Endothelial cell of umbilical vein (primary cell): ENCODE results near the gene UNC45A. TPM values are rescaled to one million over a fixed set of nuclear protein-coding genes. Genes with fewer than 3 reads are reported as not detected.

Source experiments
- BruUV-seq: library from RNA; stranded (reverse); fragments of 400-500 nt; replicated peaks from 2 replicates; lab custom pipeline; 2021; lab: Mats Ljungman, UMichigan
- CTCF ChIA-PET: fragments of 300-600, 350-600 bp; sonication (Branson Sonifier 250); formaldehyde crosslinking; loops from one replicate; lab custom pipeline; 2021; ENCODE audit warnings: antibody characterized with exemption, inconsistent platforms; lab: Charles Lee
- POLR2A ChIA-PET: fragments of 300-600, 350-600 bp; sonication (Branson Sonifier 250); formaldehyde crosslinking; loops from one replicate; lab custom pipeline; 2021; ENCODE audit warnings: antibody characterized with exemption, inconsistent platforms; lab: Charles Lee
- DNase-seq: peaks from one replicate; pipeline ENCODE4 v3.0.0-alpha.2; 2011; ENCODE audit warnings: low read depth, low spot score
- FAIRE-seq: peaks from 2 replicates; lab custom pipeline; 2011; peaks lifted over from hg19 to GRCh38; lab: Jason Lieb, UNC
- H2AFZ ChIP-seq: 2 replicates; pipeline ENCODE4 v1.6.0; 2012; ENCODE audit warnings: low read depth, low read length, control low read depth, inconsistent platforms
- H3K27ac ChIP-seq: 2 replicates; pipeline ENCODE4 v1.5.1; 2011; ENCODE audit warnings: low read depth, mild to moderate bottlenecking, control low read depth, low read length, moderate library complexity; ENCODE audit not compliant: insufficient read depth
- H3K27me3 ChIP-seq, 2 experiments: 2 replicates each; pipeline versions ENCODE4 v1.6.0 to v1.6.1; 2011; ENCODE audit warnings: low read length in 2 of 2, mixed read lengths in 1 of 2; ENCODE audit not compliant: control insufficient read depth in 2 of 2, insufficient read depth in 2 of 2
- H3K36me3 ChIP-seq, 2 experiments: 2 replicates in 1 of 2; 3 replicates in 1 of 2; pipeline ENCODE4 v1.5.1; 2011; ENCODE audit warnings: low read length in 2 of 2, mild to moderate bottlenecking in 1 of 2, moderate library complexity in 1 of 2; ENCODE audit not compliant: control insufficient read depth in 2 of 2, insufficient read depth in 2 of 2; ENCODE audit errors: extremely low read depth in 1 of 2
- H3K4me1 ChIP-seq: 3 replicates; pipeline ENCODE4 v1.5.1; 2011; ENCODE audit warnings: mild to moderate bottlenecking, low read length; ENCODE audit not compliant: control insufficient read depth, insufficient read depth; ENCODE audit errors: extremely low read depth
- H3K4me2 ChIP-seq: 2 replicates; pipeline ENCODE4 v1.6.1; 2011; ENCODE audit warnings: low read length, control low read depth, mixed read lengths; ENCODE audit not compliant: insufficient read depth
- H3K4me3 ChIP-seq, 3 experiments: fragments of 200-600 bp in 1 of 3; sonication (generic), shearing (Covaris generic) in 1 of 3; replicated peaks in 1 of 3; 2 replicates each; pipeline ENCODE4 v1.5.1; 2011 to 2016; ENCODE audit warnings: control low read depth in 3 of 3, low read length in 3 of 3, mild to moderate bottlenecking in 2 of 3, inconsistent platforms in 1 of 3, low read depth in 1 of 3, moderate library complexity in 1 of 3; ENCODE audit not compliant: insufficient read depth in 1 of 3
- H3K79me2 ChIP-seq: 2 replicates; pipeline ENCODE4 v1.6.0; 2012; ENCODE audit warnings: low read length, inconsistent platforms; ENCODE audit not compliant: control insufficient read depth, insufficient read depth
- H3K9ac ChIP-seq: replicated peaks from 2 replicates; pipeline ENCODE3; 2011; ENCODE audit warnings: low read length, control low read depth; ENCODE audit not compliant: insufficient read depth; ENCODE audit errors: extremely low read depth
- H3K9me1 ChIP-seq: replicated peaks from 3 replicates; pipeline ENCODE4 v1.6.0; 2011; ENCODE audit warnings: mild to moderate bottlenecking, low read length; ENCODE audit not compliant: control insufficient read depth, insufficient read depth; ENCODE audit errors: extremely low read depth
- H3K9me3 ChIP-seq: replicated peaks from 2 replicates; pipeline ENCODE4 v1.5.1; 2012; ENCODE audit warnings: low read length, inconsistent platforms; ENCODE audit not compliant: control insufficient read depth, insufficient read depth
- H4K20me1 ChIP-seq: replicated peaks from 2 replicates; pipeline ENCODE3; 2011; ENCODE audit warnings: mild to moderate bottlenecking, low read length; ENCODE audit not compliant: control insufficient read depth, insufficient read depth; ENCODE audit errors: extremely low read depth
- EZH2 ChIP-seq: IDR thresholded peaks from 2 replicates; pipeline ENCODE4 v1.6.1; 2012; ENCODE audit warnings: borderline replicate concordance, low read depth, mild to moderate bottlenecking, moderate library complexity, low read length, inconsistent platforms; ENCODE audit not compliant: severe bottlenecking
- FOS ChIP-seq: IDR thresholded peaks from 2 replicates; pipeline ENCODE4 v1.6.1; 2011; ENCODE audit warnings: mild to moderate bottlenecking, low read length, moderate library complexity, borderline replicate concordance; ENCODE audit not compliant: insufficient read depth
- GATA2 ChIP-seq: IDR thresholded peaks from 2 replicates; pipeline ENCODE4 v1.7.0; 2011; ENCODE audit warnings: low read depth, mild to moderate bottlenecking, moderate library complexity, mixed read lengths, low read length; ENCODE audit not compliant: insufficient read length, insufficient read depth
- JUN ChIP-seq: IDR thresholded peaks from 2 replicates; pipeline ENCODE4 v1.6.1; 2011; ENCODE audit warnings: borderline replicate concordance, low read depth; ENCODE audit not compliant: insufficient read length, insufficient read depth
- MYC ChIP-seq: IDR thresholded peaks from one replicate; pipeline ENCODE4 v1.6.1; 2011; ENCODE audit warnings: mild to moderate bottlenecking, low read depth, low read length
- POLR2A ChIP-seq: IDR thresholded peaks from 2 replicates; pipeline ENCODE4 v1.6.1; 2012; ENCODE audit warnings: low read depth, mild to moderate bottlenecking, control low read depth, low read length
- POLR2AphosphoS5 ChIP-seq: IDR thresholded peaks from 2 replicates; pipeline ENCODE4 v1.6.1; 2012; ENCODE audit warnings: low read depth, mild to moderate bottlenecking, control low read depth, low read length, moderate library complexity; ENCODE audit not compliant: insufficient read depth
- dilution Hi-C: fragments of 300-500 bp; cut with MboI; formaldehyde crosslinking; loops from one replicate; pipeline ENCODE4 v1.15.0; 2019; ENCODE audit warnings: low sequenced_read_pairs; ENCODE audit not compliant: extremely low pct_ligation_motif_present
- intact Hi-C: fragments of 100-400 bp; cut with micrococcal nuclease; formaldehyde crosslinking; loops from one replicate; pipeline ENCODE4 v1.10.0; 2022
- polyA plus RNA-seq, 4 experiments: library from polyadenylated mRNA; depleted of rRNA in 3 of 4; stranded (reverse) in 3 of 4; unstranded in 1 of 4; fragments of >200 nt; gene quantifications; 2 replicates each; pipeline versions ENCODE4 v1.2.1 to v1.2.3, GENCODE V29; 2011 to 2012; ENCODE audit warnings: missing spikeins in 1 of 4
- total RNA-seq: library from RNA; stranded (reverse); gene quantifications from 2 replicates; pipeline ENCODE4 v1.2.3, GENCODE V29; 2021
- TF ChIP-seq, protein P1 (sequence below), 2 donors: IDR thresholded peaks; 1 replicate in 1 of 2; 2 replicates in 1 of 2; pipeline ENCODE4 v1.5.1; 2011; ENCODE audit warnings: low read length in 2 of 2, mild to moderate bottlenecking in 2 of 2, moderate library complexity in 2 of 2, control low read depth in 1 of 2, inconsistent platforms in 1 of 2, low read depth in 1 of 2; ENCODE audit not compliant: insufficient read depth in 1 of 2; ENCODE audit errors: extremely low read depth in 1 of 2
- TF ChIP-seq, protein P2 (sequence below): IDR thresholded peaks from 2 replicates; pipeline ENCODE4 v1.6.1; 2011; ENCODE audit not compliant: insufficient read depth, insufficient read length

Gene UNC45A
- total and polyA plus RNA-seq, 2 donors (not counting 3 experiments of a cell fraction or from before 2014, with no cell fraction given), result 103 to 106 TPM

DNA sequence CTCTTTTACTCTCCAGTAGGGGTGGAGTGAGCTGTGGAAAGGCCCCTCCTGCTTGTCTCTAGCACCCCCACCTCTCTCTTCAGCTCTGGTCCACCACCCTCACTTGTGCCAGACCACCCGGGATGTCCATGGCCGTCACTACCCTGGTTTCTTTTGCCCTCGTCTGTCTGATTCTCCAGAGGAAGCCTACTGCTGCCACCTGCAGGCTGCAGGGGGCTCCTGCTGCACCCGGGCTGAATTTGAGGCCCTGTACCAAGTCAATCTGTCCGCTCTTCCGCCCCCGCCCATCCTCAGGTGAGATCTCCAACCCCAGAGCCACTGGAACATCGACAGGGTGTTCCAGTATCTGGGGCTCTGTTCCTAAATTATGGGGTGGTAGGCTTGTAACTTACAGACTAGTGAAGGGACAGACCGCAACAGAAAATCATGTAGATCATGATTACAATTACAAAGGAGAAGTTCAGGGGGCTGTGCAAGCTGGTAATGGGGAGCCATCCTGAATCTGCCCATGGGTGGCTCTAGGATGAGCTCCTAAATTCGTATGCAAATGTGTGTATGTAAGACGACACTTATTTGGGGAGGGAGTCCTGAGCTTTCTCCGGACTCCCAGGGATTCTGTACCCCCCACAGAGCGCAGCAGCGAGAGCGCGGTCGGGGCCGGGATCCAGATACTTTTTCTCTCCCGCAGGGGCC is 683 bp upstream of the UNC45A start:
- peaks cover 36% of the 10 kb centered on the region for H3K4me1 ChIP-seq
- dilution Hi-C loops, result no loop called here
- H2AFZ ChIP-seq, result peak overlapping the region; percentile 90
- intact Hi-C loops, result loop anchor here (1.0 to 5.0 kb wide), 5 partner anchors 31 to 432 kb away; partner anchors contain the start of genes BLM and MAN2A2
- peak; percentile 73 for DNase-seq
- no peak for TF ChIP-seq JUN
- TF ChIP-seq, protein P1, sequence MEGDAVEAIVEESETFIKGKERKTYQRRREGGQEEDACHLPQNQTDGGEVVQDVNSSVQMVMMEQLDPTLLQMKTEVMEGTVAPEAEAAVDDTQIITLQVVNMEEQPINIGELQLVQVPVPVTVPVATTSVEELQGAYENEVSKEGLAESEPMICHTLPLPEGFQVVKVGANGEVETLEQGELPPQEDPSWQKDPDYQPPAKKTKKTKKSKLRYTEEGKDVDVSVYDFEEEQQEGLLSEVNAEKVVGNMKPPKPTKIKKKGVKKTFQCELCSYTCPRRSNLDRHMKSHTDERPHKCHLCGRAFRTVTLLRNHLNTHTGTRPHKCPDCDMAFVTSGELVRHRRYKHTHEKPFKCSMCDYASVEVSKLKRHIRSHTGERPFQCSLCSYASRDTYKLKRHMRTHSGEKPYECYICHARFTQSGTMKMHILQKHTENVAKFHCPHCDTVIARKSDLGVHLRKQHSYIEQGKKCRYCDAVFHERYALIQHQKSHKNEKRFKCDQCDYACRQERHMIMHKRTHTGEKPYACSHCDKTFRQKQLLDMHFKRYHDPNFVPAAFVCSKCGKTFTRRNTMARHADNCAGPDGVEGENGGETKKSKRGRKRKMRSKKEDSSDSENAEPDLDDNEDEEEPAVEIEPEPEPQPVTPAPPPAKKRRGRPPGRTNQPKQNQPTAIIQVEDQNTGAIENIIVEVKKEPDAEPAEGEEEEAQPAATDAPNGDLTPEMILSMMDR (IDR thresholded peaks at IDR 0.05; ENCODE audit: extremely low read depth in 1 of 2, insufficient read depth in 1 of 2, low read depth in 1 of 2, low read length in 2 of 2), result peak; percentile 91 to 96
- peak overlapping the region; percentile 38 to 83 (median 76) for H3K4me3 ChIP-seq
- H3K9me1 ChIP-seq, result no peaks in the 10 kb centered on the region
- ChIA-PET CTCF (interaction anchor here (1.0 to 8.1 kb wide), 11 partner anchors 9 to 292 kb away, joined by 3 to 66 read pairs (median 7); partner anchors contain the start of genes FES, MAN2A2 and RCCD1), POLR2A (no interaction called here)
- BruUV-seq, result no TSS peak
- H3K4me2 ChIP-seq, result peak overlapping the region; percentile 69
- no peak overlapping the region for H3K27ac ChIP-seq
- H4K20me1 ChIP-seq, result no peaks in the 10 kb centered on the region
- peaks cover 17% of the 10 kb centered on the region for H3K79me2 ChIP-seq
- H3K27me3 ChIP-seq, result no peaks in the 10 kb centered on the region
- H3K9me3 ChIP-seq, result no peaks in the 10 kb centered on the region
- peak; percentile 93 for FAIRE-seq
- H3K36me3 ChIP-seq, result peaks cover 3 to 5% of the 10 kb centered on the region in 2 experiments
- H3K9ac ChIP-seq, result peak overlapping the region; percentile 74

DNA sequence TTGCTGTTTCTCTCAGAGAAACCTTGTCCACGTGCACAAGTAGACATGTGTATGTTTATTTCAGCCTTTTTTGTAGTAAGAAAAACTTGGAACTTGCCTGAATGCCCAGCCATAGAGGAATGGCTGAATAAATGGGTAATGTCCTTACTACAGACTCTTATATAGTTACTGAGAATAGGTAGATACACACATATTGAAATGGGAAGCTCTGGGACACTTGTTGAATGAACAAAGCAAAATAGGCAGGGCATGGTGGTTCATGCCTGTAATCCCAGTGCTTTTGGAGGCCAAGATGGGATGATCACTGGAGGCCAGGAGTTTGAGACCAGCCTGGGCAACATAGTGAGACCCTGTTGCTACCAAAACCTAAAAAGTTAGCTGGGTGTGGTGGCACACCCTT is 1.7 kb downstream of the UNC45A start:
- peak overlapping the region; percentile 69 for H3K4me2 ChIP-seq
- H3K79me2 ChIP-seq, result peaks cover 17% of the 10 kb centered on the region
- no TSS peak for BruUV-seq
- H3K9me1 ChIP-seq, result no peaks in the 10 kb centered on the region
- H3K9ac ChIP-seq, result no peak overlapping the region
- TF ChIP-seq, protein P2, sequence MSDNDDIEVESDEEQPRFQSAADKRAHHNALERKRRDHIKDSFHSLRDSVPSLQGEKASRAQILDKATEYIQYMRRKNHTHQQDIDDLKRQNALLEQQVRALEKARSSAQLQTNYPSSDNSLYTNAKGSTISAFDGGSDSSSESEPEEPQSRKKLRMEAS, result no peak
- TF ChIP-seq POLR2A (no peak), FOS (no peak), EZH2 (no peak), JUN (no peak), GATA2 (no peak), MYC (no peak), POLR2AphosphoS5 (no peak)
- TF ChIP-seq, protein P1 (IDR thresholded peaks at IDR 0.05; ENCODE audit: extremely low read depth in 1 of 2, insufficient read depth in 1 of 2, low read depth in 1 of 2, low read length in 2 of 2), result no peak
- FAIRE-seq (no peak), DNase-seq (no peak)
- H3K9me3 ChIP-seq, result no peaks in the 10 kb centered on the region
- POLR2A ChIA-PET, result interaction anchor here (0.7 kb wide), 1 partner anchor 346 kb away, joined by 3 read pairs; no protein-coding TSS in a partner anchor
- peaks cover 10 to 23% of the 10 kb centered on the region in 2 experiments for H3K36me3 ChIP-seq
- intact Hi-C loops, result no loop called here
- CTCF ChIA-PET, result interaction anchor here (0.6 to 8.1 kb wide), 2 partner anchors 19 to 27 kb away, joined by 3 to 59 read pairs; partner anchors contain the start of gene RCCD1
- no peak overlapping the region for H3K27ac ChIP-seq
- no peaks in the 10 kb centered on the region for H3K27me3 ChIP-seq
- H3K4me3 ChIP-seq, result no peak overlapping the region
- dilution Hi-C loops, result no loop called here
- no peaks in the 10 kb centered on the region for H4K20me1 ChIP-seq
- H2AFZ ChIP-seq, result no peak overlapping the region
- H3K4me1 ChIP-seq, result peaks cover 23% of the 10 kb centered on the region
